Stomach (tissue), 9 donors: ENCODE measurements around the gene SPATC1L. TPM values are rescaled to one million over a fixed set of nuclear protein-coding genes. Genes with fewer than 3 reads are reported as not detected.

Experiments
- DNase-seq, 2 donors: peaks; one replicate each; pipeline versions ENCODE4 v3.0.0 to v3.0.0-alpha.2; 2013 to 2019
- H3K27ac ChIP-seq, 5 donors: fragments of 200-600 bp in 4 of 5; sonication (generic) in 4 of 5; one replicate each; pipeline ENCODE4 v1.5.1; 2013 to 2019; ENCODE audit warnings: mild to moderate bottlenecking in 1 of 5, moderate library complexity in 1 of 5
- H3K27me3 ChIP-seq, 3 donors: fragments of 200-600 bp; sonication (generic); one replicate each; pipeline ENCODE4 v1.5.1; 2017 to 2019; ENCODE audit warnings: mixed run types in 1 of 3
- H3K36me3 ChIP-seq, 4 donors: fragments of 200-600 bp; sonication (generic); 1 replicate in 3 of 4; 2 replicates in 1 of 4; pipeline ENCODE4 v1.5.1; 2016 to 2019
- H3K4me1 ChIP-seq, 4 donors: fragments of 200-600 bp; sonication (generic); one replicate each; pipeline ENCODE4 v1.5.1; 2016 to 2019
- H3K4me3 ChIP-seq, 4 donors: fragments of 200-600 bp; sonication (generic) in 3 of 4; one replicate each; pipeline ENCODE4 v1.5.1; 2016 to 2019; ENCODE audit warnings: mild to moderate bottlenecking in 1 of 4
- H3K9me3 ChIP-seq, 4 donors: fragments of 200-600 bp; sonication (generic); one replicate each; pipeline ENCODE4 v1.5.1; 2016 to 2019
- EP300 ChIP-seq: sonication (generic); formaldehyde crosslinking; IDR thresholded peaks from one replicate; pipeline ENCODE4 v1.6.1; 2017; ENCODE audit warnings: antibody characterized with exemption
- POLR2A ChIP-seq, 4 donors: fragments of 450-650 bp; IDR thresholded peaks; one replicate each; pipeline ENCODE4 v1.6.1; 2016; ENCODE audit warnings: antibody characterized with exemption in 4 of 4, control low read depth in 2 of 4, mild to moderate bottlenecking in 1 of 4, moderate library complexity in 1 of 4
- POLR2AphosphoS5 ChIP-seq, 3 donors: sonication (generic); formaldehyde crosslinking; IDR thresholded peaks; one replicate each; pipeline ENCODE4 v1.6.1; 2016; ENCODE audit warnings: antibody characterized with exemption in 3 of 3
- WGBS, 5 donors: extraction: QIAGEN DNeasy Blood & Tissue Kit in 3 of 5; methylation state at CpG; one replicate each; pipeline versions ENCODE4 v1.1.5 to v1.1.7; 2013 to 2018; 5-methylcytosine and 5-hydroxymethylcytosine counted together
- intact Hi-C: fragments of 100-400 bp; cut with DNase I; formaldehyde crosslinking; loops from one replicate; pipeline ENCODE4 v1.15.1; 2023; ENCODE audit warnings: low total_unique reads
- polyA plus RNA-seq, 3 donors: library from polyadenylated mRNA; stranded (reverse); fragments of 200-250 nt; gene quantifications; one replicate each; pipeline ENCODE4 v1.2.3, GENCODE V29; 2013
- total RNA-seq, 5 donors: library from RNA; depleted of rRNA; stranded (reverse); fragments of >200 nt; gene quantifications; one replicate each; pipeline versions ENCODE4 v1.1.0 to v1.2.3, GENCODE V29; 2014 to 2016
- TF ChIP-seq, protein P1 (sequence below), 7 experiments: fragments of 450-650 bp in 4 of 7; fragments of 200-600 bp in 3 of 7; sonication (generic) in 3 of 7; IDR thresholded peaks; one replicate each; pipeline ENCODE4 v1.5.1; 2016 to 2019; ENCODE audit warnings: antibody characterized with exemption in 7 of 7, control low read depth in 2 of 7, mild to moderate bottlenecking in 1 of 7
- donor health status: healthy with polysubstance abuse.
- donor health status: Bipolar disorder and iron deficiency.
- donor health status: healthy.

SPATC1L gene
- total and polyA plus RNA-seq, 8 donors = 0.72 to 26.4 (median 12.5) TPM; not detected in 1

DNA sequence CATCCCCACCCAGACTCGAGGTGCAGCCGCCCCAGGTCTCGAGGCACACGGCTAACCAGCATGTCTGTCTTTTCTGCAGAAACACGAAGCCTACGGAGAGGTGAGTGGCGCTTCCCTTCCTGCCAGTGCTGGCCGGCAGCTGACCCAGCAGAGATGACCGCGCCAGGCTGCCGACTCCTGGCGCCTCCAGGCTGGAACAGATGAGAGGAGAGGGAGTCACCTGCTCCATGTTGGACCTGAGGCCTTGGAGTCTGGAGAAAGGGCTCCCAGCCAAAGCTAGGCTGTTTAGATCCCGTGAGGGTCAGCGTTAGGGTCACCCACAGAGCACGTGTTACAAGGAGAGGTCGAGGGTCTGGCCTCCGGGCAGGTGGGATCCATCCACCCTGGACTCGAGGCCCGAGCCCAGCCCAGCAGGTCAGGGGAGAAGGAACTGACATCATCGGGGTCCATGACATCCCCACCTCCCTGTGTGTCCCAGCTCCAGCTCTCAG, 71.5 kb downstream of the SPATC1L start:
- intact Hi-C loops = no loop called here
- H3K36me3 ChIP-seq = peaks cover 42 to 61% (median 60%) of the 10 kb centered on the region in 4 donors
- no peak overlapping the region for H3K27ac ChIP-seq
- peak; percentile 3 to 20 for DNase-seq
- H3K27me3 ChIP-seq = no peaks in the 10 kb centered on the region
- WGBS, 5 donors = 87 to 94% (median 89%) methylated on average over 17 to 20 of the region's 20 CpGs
- TF ChIP-seq EP300 = no peak
- TF ChIP-seq, protein P1, sequence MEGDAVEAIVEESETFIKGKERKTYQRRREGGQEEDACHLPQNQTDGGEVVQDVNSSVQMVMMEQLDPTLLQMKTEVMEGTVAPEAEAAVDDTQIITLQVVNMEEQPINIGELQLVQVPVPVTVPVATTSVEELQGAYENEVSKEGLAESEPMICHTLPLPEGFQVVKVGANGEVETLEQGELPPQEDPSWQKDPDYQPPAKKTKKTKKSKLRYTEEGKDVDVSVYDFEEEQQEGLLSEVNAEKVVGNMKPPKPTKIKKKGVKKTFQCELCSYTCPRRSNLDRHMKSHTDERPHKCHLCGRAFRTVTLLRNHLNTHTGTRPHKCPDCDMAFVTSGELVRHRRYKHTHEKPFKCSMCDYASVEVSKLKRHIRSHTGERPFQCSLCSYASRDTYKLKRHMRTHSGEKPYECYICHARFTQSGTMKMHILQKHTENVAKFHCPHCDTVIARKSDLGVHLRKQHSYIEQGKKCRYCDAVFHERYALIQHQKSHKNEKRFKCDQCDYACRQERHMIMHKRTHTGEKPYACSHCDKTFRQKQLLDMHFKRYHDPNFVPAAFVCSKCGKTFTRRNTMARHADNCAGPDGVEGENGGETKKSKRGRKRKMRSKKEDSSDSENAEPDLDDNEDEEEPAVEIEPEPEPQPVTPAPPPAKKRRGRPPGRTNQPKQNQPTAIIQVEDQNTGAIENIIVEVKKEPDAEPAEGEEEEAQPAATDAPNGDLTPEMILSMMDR (IDR thresholded peaks at IDR 0.05) = no peak
- no peak for TF ChIP-seq POLR2AphosphoS5 (IDR thresholded peaks at IDR 0.05)
- no peak overlapping the region for H3K4me3 ChIP-seq
- peaks cover 0 to 13% (median 6%) of the 10 kb centered on the region in 4 donors for H3K9me3 ChIP-seq
- peaks cover 3 to 28% (median 23%) of the 10 kb centered on the region in 4 donors for H3K4me1 ChIP-seq

GRCh38 chr21:46111857-46112724, 72.2 kb downstream of the SPATC1L start:
- WGBS, 5 donors = 88 to 95% (median 93%) methylated on average over 29 to 69 of the region's 69 CpGs
- peaks cover 37 to 54% (median 53%) of the 10 kb centered on the region in 4 donors for H3K36me3 ChIP-seq
- no peak for TF ChIP-seq POLR2AphosphoS5 (IDR thresholded peaks at IDR 0.05)
- H3K27me3 ChIP-seq = no peaks in the 10 kb centered on the region
- DNase-seq = peak in 1 of 2 donors; percentile 24
- H3K4me1 ChIP-seq = peaks cover 3 to 28% (median 23%) of the 10 kb centered on the region in 4 donors
- peaks cover 0 to 13% (median 6%) of the 10 kb centered on the region in 4 donors for H3K9me3 ChIP-seq
- intact Hi-C loops = no loop called here
- H3K4me3 ChIP-seq = no peak overlapping the region
- no peak overlapping the region for H3K27ac ChIP-seq

DNA sequence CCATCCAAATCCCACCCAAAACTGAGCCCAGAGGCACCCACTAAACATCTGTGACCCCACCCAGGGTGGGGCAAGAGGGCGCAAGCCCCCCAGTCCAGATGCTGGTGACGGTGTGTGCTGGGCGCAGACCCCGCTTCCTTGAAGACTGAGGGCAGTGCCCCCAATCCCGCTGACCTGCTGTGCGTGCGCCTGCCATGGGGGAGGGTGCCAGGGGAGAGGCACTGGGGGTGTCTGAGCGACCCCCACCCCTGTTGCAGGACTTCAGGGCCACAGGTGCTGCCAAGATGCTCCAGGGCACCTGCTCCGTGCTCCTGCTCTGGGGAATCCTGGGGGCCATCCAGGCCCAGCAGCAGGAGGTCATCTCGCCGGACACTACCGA, 73.1 kb downstream of the SPATC1L start:
- peak overlapping the region in 2 of 5 donors; percentile 7 to 64 for H3K27ac ChIP-seq
- no peak overlapping the region for H3K4me3 ChIP-seq
- intact Hi-C loops = no loop called here
- peaks cover 3 to 28% (median 23%) of the 10 kb centered on the region in 4 donors for H3K4me1 ChIP-seq
- H3K36me3 ChIP-seq = peaks cover 28 to 45% (median 44%) of the 10 kb centered on the region in 4 donors
- peaks cover 0 to 14% (median 6%) of the 10 kb centered on the region in 4 donors for H3K9me3 ChIP-seq
- DNase-seq = peak; percentile 3 to 17
- 85 to 93% (median 88%) methylated on average over 3 to 12 of the region's 12 CpGs; no CpG with 5 or more reads in 1 of the 5 donors for WGBS, 5 donors
- TF ChIP-seq EP300 = no peak
- TF ChIP-seq POLR2A (IDR thresholded peaks at IDR 0.05) = no peak
- TF ChIP-seq, protein P1 (IDR thresholded peaks at IDR 0.05) = no peak
- no peak for TF ChIP-seq POLR2AphosphoS5 (IDR thresholded peaks at IDR 0.05)
- H3K27me3 ChIP-seq = no peaks in the 10 kb centered on the region

Other genes with a start within 250 kb of the SPATC1L start
- 100 to 1,000 TPM; 147 to 756 (median 342) TPM for gene COL6A1, start 202.7 kb downstream of the SPATC1L start, total RNA-seq
- gene COL6A1, start 202.7 kb downstream of the SPATC1L start, polyA plus RNA-seq = 100 to 1,000 TPM in 1 of 3 donors, 10 to 100 TPM in 2; 63.2 to 174 (median 73.6) TPM
- gene COL6A2, start 86.3 kb downstream of the SPATC1L start, total RNA-seq = 1,000 to 10,000 TPM in 1 of 5 donors, 100 to 1,000 TPM in 4; 351 to 3,737 (median 491) TPM
- 100 to 1,000 TPM in 2 of 3 donors, 10 to 100 TPM in 1; 79.3 to 246 (median 113) TPM for gene COL6A2, start 86.3 kb downstream of the SPATC1L start, polyA plus RNA-seq
- 1 to 10 TPM in 2 of 5 donors, not detected in 3; 1.3 to 6.7 TPM for gene FTCD, start 28.9 kb downstream of the SPATC1L start, total RNA-seq
- 1 to 10 TPM in 1 of 3 donors, under 1 TPM in 2; 0.25 to 2.4 (median 0.53) TPM for gene FTCD, start 28.9 kb downstream of the SPATC1L start, polyA plus RNA-seq
- 100 to 1,000 TPM in 1 of 5 donors, 10 to 100 TPM in 4; 26.4 to 246 (median 46.7) TPM for gene LSS, start 44.3 kb upstream of the SPATC1L start, total RNA-seq
- gene LSS, start 44.3 kb upstream of the SPATC1L start, polyA plus RNA-seq = 10 to 100 TPM; 15.3 to 22.2 (median 21.7) TPM
- gene MCM3AP, start 101.2 kb upstream of the SPATC1L start, total RNA-seq = 100 to 1,000 TPM in 2 of 5 donors, 10 to 100 TPM in 3; 55.8 to 555 (median 97.1) TPM
- gene MCM3AP, start 101.2 kb upstream of the SPATC1L start, polyA plus RNA-seq = 10 to 100 TPM; 18.9 to 35.8 (median 24.6) TPM
- 10 to 100 TPM in 2 of 5 donors, 1 to 10 TPM in 3; 1.0 to 22.0 (median 5.3) TPM for gene YBEY, start 101.9 kb upstream of the SPATC1L start, total RNA-seq
- gene YBEY, start 101.9 kb upstream of the SPATC1L start, polyA plus RNA-seq = 10 to 100 TPM; 14.2 to 19.6 (median 16.4) TPM
- 10 to 100 TPM in 1 of 5 donors, 1 to 10 TPM in 3, under 1 TPM in 1; 0.89 to 15.1 (median 7.8) TPM for gene C21orf58, start 139.4 kb upstream of the SPATC1L start, total RNA-seq
- 1 to 10 TPM; 1.7 to 2.8 (median 2.5) TPM for gene C21orf58, start 139.4 kb upstream of the SPATC1L start, polyA plus RNA-seq
- 100 to 1,000 TPM in 1 of 5 donors, 10 to 100 TPM in 4; 24.2 to 133 (median 63.6) TPM for gene PCNT, start 139.7 kb upstream of the SPATC1L start, total RNA-seq
- 10 to 100 TPM in 1 of 3 donors, 1 to 10 TPM in 2; 4.7 to 10.9 (median 7.9) TPM for gene PCNT, start 139.7 kb upstream of the SPATC1L start, polyA plus RNA-seq